HPDE6-E6E7 (cell line): ENCODE results near the gene PLA2G12B.
"Not testable (repeated sequence)": the region's sequence is repeated elsewhere in the genome, so short reads cannot be mapped to it uniquely, and the experiment has no call there.

ENCODE experiments used
- DNase-seq: peaks from one replicate; pipeline ENCODE4 v3.0.0; 2011; ENCODE audit warnings: missing footprints; ENCODE audit errors: extremely low spot score

Gene PLA2G12B

GRCh38 chr10:72954596-72955554, at the start of gene PLA2G12B:
TSS of gene PLA2G12B (minus strand) at chr10:72954806. CDS start at chr10:72954685, 121 bp downstream.
- DNase-seq: no peak

DNA sequence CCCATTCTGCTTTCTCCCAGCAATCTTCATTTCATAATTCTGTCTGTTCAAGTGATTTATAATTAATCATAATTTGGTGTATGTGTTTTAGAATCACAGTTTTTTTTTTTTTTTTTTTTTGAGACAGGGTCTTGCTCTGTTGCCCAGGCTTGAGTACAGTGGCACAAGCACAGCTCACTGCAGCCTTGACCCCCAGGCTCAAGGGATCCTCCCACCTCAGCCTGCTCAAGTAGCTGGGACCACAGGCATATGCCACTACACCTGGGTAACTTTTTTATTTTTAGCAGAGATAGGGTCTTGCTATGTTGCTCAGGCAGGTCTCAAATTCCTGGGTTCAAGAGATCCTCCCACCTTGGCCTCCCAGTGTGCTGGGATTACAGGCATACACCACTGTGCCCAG, 49.2 kb upstream of the PLA2G12B start:
- DNase-seq: no peak

GRCh38 chr10:73000973-73001372, 46.4 kb upstream of the PLA2G12B start:
- DNase-seq: no peak

DNA sequence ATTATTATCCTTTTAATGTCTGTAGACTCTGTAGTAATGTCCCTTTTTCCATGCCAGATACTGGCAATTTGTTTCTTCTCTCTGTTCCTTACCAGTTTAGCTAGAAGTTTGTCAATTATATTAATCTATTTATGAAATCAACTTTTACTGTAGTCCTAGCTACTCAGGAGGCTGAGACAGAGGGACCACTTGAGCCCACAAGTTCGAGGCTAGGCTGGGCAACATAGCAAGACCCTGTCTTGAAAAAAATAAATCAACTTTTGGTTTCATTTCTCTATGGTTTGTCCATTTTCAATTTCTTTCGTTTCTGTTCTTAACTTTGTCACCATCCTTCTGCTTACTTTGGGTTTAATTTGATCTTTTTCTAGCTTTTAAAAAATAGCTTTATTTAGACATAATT, 42.5 kb upstream of the PLA2G12B start:
- DNase-seq: no peak

GRCh38 chr10:72995459-72995858, 40.9 kb upstream of the PLA2G12B start:
- not testable (repeated sequence) for DNase-seq

DNA sequence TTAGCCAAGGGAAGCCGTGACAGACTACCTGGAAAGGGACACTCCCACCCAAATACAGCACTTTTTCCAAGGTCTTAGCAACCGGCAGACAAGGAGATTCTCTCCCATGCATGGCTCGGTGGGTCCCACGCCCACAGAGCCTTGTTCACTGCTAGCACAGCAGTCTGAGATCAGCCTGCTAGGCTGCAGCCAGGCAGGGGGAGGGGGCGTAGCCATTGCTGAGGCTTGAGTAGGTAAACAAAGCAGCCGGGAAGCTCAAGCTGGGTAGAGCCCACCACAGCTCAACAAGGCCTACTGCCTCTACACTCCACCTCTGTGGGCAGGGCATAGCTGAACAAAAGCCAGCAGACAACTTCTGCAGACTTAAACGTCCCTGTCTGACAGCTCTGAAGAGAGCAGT, 35.2 kb upstream of the PLA2G12B start:
- DNase-seq: not testable (repeated sequence)

- not testable (repeated sequence) for DNase-seq
These were observed 30.0 kb upstream of the PLA2G12B start for GRCh38 chr10:72984618-72985017.

GRCh38 chr10:72981882-72982529, 27.4 kb upstream of the PLA2G12B start:
- no peak for DNase-seq

DNA sequence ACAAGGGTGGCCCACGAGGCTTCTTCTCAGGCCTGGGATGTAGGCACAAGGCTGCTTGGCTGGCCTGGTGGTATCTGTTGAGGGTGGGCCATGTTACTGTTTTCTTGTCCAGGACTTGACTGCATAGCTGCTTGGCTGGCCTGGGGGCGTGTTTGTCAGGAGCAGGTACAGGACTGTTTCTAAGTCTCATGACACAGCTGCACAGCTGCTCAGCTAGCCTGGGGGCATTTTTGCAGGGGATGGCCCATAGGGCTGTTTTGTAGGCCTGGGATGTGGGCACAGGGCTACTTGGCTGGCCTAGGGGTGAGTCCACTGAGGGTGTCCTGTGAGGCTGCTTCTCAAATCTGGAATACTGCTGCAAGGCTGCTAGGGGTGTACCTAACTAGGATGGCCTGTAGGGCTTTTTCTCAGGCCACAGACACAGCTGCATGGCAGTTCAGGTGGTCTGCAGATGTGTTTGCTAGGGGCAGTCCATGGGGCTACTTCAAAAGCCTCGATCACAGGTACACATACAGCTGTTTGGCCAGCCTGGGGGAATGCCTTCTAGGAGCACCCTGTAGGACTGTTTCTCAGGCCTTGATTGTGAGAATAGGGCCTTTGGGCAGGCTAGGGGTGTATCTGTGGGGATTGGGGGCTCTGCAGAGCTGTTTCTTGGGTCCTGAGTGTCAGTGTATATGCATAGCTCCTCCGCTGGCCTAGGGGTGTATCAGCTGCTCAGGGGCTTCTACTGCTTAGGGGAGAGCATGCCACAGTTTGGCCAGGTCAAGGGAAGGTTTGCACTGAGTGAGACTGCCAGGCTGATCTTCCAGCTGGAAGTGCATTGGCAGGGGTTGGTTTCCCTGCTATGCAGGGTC, 26.6 kb upstream of the PLA2G12B start:
- DNase-seq: no peak

GRCh38 chr10:72980348-72980747, 25.7 kb upstream of the PLA2G12B start:
- DNase-seq: no peak

GRCh38 chr10:72979709-72980108, 25.1 kb upstream of the PLA2G12B start:
- no peak for DNase-seq

DNA sequence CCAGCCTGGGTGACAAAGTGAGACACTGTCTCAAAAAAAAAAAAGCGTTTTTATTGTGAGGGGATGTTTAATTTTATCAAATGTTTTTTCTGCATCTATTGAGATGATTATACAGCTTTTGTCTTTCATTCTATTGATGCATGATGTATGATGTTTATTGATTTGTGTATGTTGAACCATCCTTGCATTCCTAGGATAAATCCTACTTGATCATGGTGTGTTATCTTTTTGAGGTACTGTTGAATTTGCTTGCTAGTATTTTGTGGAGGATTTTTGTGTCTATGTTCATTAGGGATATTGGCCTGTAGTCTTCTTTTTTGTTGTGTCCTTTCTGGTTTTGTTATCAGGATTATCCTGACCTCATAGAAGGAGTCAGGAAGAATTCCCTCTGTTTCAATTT, 22.3 kb upstream of the PLA2G12B start:
- no peak for DNase-seq

DNA sequence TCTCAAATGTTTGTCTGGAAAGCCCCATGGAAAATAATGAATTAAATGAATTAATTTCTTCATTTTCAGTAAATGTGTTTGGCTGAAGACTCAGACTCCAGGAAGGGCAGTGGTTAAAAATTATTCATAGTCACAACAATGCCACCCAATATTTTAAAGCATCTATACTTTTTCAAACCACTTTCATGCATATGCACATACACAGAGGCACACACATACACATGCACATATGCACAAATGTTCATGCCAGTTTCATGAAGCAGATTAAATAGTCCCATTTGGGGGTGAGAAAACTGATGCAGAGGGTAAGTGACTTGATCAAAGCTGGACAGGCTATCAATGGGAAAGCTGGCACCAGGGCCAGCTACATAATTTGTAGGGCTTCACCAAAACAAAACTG, 1.4 kb upstream of the PLA2G12B start:
- no peak for DNase-seq

- DNase-seq: no peak
These were observed 393 bp downstream of the PLA2G12B start for GRCh38 chr10:72954230-72954595.

- no peak for DNase-seq
These were observed 919 bp downstream of the PLA2G12B start for GRCh38 chr10:72953687-72954086.

GRCh38 chr10:72952642-72953158, 1.9 kb downstream of the PLA2G12B start:
- DNase-seq: no peak

DNA sequence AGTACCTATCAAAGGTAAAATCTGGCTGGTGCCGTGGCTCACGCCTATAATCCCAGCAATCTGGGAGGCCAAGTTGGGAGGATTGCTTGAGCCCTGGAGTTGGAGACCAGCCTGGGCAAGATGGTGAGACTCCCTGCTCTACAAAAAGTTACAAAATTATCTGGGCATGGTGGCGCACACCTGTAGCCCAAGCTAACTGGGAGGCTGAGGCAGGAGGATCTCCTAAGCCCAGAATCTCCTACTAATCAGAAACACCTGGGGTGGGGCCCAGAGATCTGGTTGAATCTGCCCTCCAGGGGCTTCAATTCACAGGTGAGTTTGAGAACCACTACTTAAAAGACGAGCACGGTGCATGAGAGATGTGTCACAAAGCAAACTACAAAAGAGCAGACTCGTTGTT, 2.4 kb downstream of the PLA2G12B start:
- no peak for DNase-seq

DNA sequence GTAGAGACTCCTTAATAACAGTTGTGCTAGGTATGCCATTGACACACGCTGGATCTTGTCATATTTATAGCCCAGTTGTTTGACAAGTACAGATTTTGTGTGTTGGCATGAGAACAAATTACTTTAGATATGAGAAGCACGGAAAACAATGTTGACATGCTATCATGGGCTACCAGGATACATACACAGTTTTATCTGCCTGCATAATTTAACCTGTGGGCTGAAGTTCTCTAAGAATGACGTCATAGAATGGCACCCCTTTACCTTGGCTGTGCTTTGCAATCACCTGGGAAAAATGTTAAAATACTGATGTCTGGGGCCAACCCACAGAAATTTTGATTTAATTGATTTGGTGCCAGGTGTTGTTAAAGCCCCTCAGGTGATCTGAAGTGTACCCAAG, 2.8 kb downstream of the PLA2G12B start:
- DNase-seq: no peak

- DNase-seq: no peak
These were observed 5.8 kb downstream of the PLA2G12B start for GRCh38 chr10:72948762-72949161.

- no peak for DNase-seq
These were observed 7.6 kb downstream of the PLA2G12B start for GRCh38 chr10:72946963-72947362.

- no peak for DNase-seq
These were observed 10.9 kb downstream of the PLA2G12B start for GRCh38 chr10:72943498-72944234.
